ENCODE data around the gene GHR.

The GHR gene

GRCh38 chr5:42507451-42508097 is 84.3 kb downstream of the GHR start:
- TF ChIP-seq ARNTL (CRISPR knock-in tag; IDR thresholded peaks at IDR 0.05; ENCODE audit: borderline replicate concordance, low read depth) = no peak
- TF ChIP-seq TSHZ2 (CRISPR knock-in tag; IDR thresholded peaks at IDR 0.05) = no peak
- TF ChIP-seq OSR1 (CRISPR knock-in tag; IDR thresholded peaks at IDR 0.05) = no peak
- TF ChIP-seq PATZ1 (CRISPR knock-in tag; IDR thresholded peaks at IDR 0.05; ENCODE audit: borderline replicate concordance) = no peak
- TF ChIP-seq TOX (CRISPR knock-in tag; IDR thresholded peaks at IDR 0.05; ENCODE audit: borderline replicate concordance) = no peak
- no peak for TF ChIP-seq CSRNP3 (CRISPR knock-in tag; IDR thresholded peaks at IDR 0.05)
- TF ChIP-seq SNAI2 (CRISPR knock-in tag; IDR thresholded peaks at IDR 0.05) = no peak
- no peak for TF ChIP-seq ZNF70 (CRISPR knock-in tag; IDR thresholded peaks at IDR 0.05)
- no peak for TF ChIP-seq BACH2 (CRISPR knock-in tag; IDR thresholded peaks at IDR 0.05; ENCODE audit: borderline replicate concordance)
- no peak for TF ChIP-seq TCF4 (CRISPR knock-in tag; IDR thresholded peaks at IDR 0.05; ENCODE audit: borderline replicate concordance)
- TF ChIP-seq GLIS3 (CRISPR knock-in tag; IDR thresholded peaks at IDR 0.05) = no peak
- no peak for TF ChIP-seq CREB5 (CRISPR knock-in tag; IDR thresholded peaks at IDR 0.05; ENCODE audit: low read depth)
- no peak for TF ChIP-seq CSDC2 (CRISPR knock-in tag; IDR thresholded peaks at IDR 0.05)
- TF ChIP-seq ZFP3 (CRISPR knock-in tag; IDR thresholded peaks at IDR 0.05) = no peak
- no peak for TF ChIP-seq ZC3H10 (CRISPR knock-in tag; IDR thresholded peaks at IDR 0.05)
- no peak for TF ChIP-seq POU6F1 (CRISPR knock-in tag; IDR thresholded peaks at IDR 0.05; ENCODE audit: borderline replicate concordance, low read depth)
- ATAC-seq = no peak

- no peak for ATAC-seq
- TF ChIP-seq ZNF70 (CRISPR knock-in tag; IDR thresholded peaks at IDR 0.05) (no peak), ISL1 (CRISPR knock-in tag; IDR thresholded peaks at IDR 0.05) (no peak), ZNF8 (CRISPR knock-in tag; IDR thresholded peaks at IDR 0.05) (no peak), GLIS3 (CRISPR knock-in tag; IDR thresholded peaks at IDR 0.05) (no peak), RARB (CRISPR knock-in tag; IDR thresholded peaks at IDR 0.05) (no peak), PPARA (CRISPR knock-in tag; IDR thresholded peaks at IDR 0.05; ENCODE audit: borderline replicate concordance) (no peak), SNAI2 (CRISPR knock-in tag; IDR thresholded peaks at IDR 0.05) (no peak), ARNTL (CRISPR knock-in tag; IDR thresholded peaks at IDR 0.05; ENCODE audit: borderline replicate concordance, low read depth) (no peak), CSRNP3 (CRISPR knock-in tag; IDR thresholded peaks at IDR 0.05) (no peak), ZC3H10 (CRISPR knock-in tag; IDR thresholded peaks at IDR 0.05) (no peak), ZFP3 (CRISPR knock-in tag; IDR thresholded peaks at IDR 0.05) (no peak), ESRRG (CRISPR knock-in tag; IDR thresholded peaks at IDR 0.05) (no peak), BACH2 (CRISPR knock-in tag; IDR thresholded peaks at IDR 0.05; ENCODE audit: borderline replicate concordance) (no peak), CREB5 (CRISPR knock-in tag; IDR thresholded peaks at IDR 0.05; ENCODE audit: low read depth) (no peak), TOX (CRISPR knock-in tag; IDR thresholded peaks at IDR 0.05; ENCODE audit: borderline replicate concordance) (no peak), PATZ1 (CRISPR knock-in tag; IDR thresholded peaks at IDR 0.05; ENCODE audit: borderline replicate concordance) (no peak), ZFP30 (CRISPR knock-in tag; IDR thresholded peaks at IDR 0.05) (no peak), CSDC2 (CRISPR knock-in tag; IDR thresholded peaks at IDR 0.05) (no peak), POU6F1 (CRISPR knock-in tag; IDR thresholded peaks at IDR 0.05; ENCODE audit: borderline replicate concordance, low read depth) (no peak)
Observed at GRCh38 chr5:42513246-42513645, 90.0 kb downstream of the GHR start.
